HG03469 (cell line): Measurements from ENCODE around the gene ATPAF1.
"Not testable (repeated sequence)": the region's sequence is repeated elsewhere in the genome, so short reads cannot be mapped to it uniquely, and the experiment has no call there.

ENCODE experiments used
- ATAC-seq: cut with Tn5 transposase; IDR thresholded peaks from one replicate; pipeline ENCODE4 v1.9.1; 2021; ENCODE audit warnings: mild to moderate bottlenecking, moderate library complexity, moderate number of reproducible peaks; ENCODE audit not compliant: unreplicated experiment

ATPAF1 gene

DNA sequence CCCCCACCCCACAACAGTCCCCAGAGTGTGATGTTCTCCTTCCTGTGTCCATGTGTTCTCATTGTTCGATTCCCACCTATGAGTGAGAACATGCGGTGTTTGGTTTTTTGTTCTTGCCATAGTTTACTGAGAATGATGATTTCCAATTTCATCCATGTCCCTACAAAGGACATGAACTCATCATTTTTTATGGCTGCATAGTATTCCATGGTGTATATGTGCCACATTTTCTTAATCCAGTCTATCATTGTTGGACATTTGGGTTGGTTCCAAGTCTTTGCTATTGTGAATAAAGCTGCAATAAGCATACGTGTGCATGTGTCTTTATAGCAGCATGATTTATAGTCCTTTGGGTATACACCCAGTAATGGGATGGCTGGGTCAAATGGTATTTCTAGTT, 17.0 kb downstream of the ATPAF1 start:
- ATAC-seq: not testable (repeated sequence)

DNA sequence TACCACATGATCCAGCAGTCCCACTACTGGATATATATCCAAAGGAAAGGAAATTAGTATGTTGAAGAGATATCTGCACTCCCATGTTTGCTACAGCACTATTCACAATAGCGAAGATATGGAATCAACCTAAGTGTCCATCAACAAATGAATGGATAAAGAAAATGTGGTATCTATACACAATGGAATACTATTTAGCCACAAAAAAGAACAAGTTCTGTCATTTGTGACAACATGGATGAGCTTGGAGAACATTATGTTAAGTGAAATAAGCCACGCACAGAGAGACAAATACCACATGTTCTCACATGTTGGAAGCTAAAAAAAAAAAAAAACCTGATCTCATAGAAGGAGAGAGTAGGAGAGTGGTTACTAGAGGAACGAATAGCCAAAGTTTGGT, 17.7 kb downstream of the ATPAF1 start:
- no peak for ATAC-seq

- ATAC-seq: no peak
Observed at GRCh38 chr1:46649764-46650163, 18.4 kb downstream of the ATPAF1 start.

DNA sequence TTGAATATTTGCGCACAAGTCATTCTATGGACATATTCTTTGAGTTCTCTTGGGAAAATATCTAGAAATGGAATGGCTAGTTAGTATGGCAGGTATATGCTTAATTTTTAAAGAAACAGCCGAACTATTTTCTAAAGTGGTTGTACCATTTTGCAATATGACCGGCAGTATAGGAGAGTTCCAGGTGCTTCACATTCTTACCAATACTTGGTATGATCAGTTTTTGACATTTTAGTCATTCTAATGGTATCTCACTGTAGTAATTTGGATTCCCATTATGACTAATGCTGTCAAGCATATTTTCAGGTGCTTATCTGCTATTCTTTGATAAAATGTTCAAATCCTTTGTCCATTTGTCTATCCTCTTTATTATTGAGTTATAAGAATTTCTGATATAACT, 20.6 kb downstream of the ATPAF1 start:
- ATAC-seq: no peak

- no peak for ATAC-seq
Observed at GRCh38 chr1:46646844-46647243, 21.3 kb downstream of the ATPAF1 start.

DNA sequence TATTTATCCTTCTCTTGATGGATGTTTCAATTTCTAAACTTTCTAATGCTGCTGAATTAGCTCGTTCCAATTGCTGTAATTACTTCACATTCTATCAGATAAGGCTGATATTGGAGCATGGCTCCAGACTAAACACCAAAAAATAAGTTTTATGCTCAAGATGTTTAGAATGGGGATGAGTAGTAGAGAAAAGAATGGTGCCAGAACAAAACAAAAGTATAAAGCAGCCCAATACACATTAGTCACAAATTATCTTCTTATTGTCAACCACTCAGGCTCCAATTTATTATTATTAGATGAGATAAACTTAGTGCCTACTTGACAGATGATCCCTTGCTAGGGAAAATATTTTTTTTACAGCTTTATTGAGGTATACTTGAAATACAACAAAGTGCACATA, 21.8 kb downstream of the ATPAF1 start:
- no peak for ATAC-seq

- ATAC-seq: no peak
Observed at GRCh38 chr1:46645815-46646214, 22.3 kb downstream of the ATPAF1 start.

DNA sequence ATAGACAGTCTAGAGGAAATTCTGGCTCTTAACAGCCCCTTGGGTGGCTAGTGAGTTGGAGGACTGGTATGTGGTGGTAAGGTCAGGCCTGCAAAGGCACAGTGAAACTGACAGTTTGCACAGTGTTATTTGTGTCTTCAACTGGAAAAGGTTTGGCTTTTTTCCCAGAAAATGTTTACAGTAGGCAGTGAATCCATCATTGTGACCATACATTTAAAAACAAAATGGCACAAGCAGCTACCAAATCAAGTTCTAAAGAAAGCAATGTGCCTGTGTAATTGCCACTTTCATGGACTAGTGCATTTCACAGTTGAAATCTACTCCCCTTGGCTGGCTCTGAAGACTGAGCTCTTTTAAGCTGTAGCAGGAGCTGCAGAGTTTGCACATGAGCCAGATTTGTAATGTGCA, 24.8 kb downstream of the ATPAF1 start:
- ATAC-seq: no peak

DNA sequence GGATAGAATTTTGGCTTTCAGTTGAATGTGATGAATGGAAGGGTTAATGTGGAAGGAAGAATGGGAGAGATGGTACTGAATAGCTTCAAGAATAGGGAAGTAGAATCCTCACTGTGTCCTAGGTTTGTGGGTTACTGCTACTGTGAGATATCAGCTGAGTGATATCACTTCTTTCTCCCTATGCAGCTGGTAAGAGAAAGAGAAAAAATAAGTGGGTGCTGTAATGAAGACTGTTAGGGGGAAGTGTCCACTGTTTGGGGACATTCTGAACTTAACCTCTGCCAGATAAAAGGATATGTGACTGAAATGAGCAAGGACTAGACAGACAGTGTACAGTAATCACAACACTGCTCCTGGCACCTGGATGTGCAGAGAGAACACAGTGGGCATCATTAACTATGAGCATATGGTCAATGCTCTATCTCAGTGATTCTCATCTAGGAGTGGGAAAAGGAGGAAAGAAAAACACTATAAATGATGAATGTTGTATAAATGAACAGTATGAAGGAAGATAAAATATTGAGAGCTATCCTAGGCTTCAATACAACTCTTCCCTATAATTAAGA, 26.0 kb downstream of the ATPAF1 start:
- no peak for ATAC-seq

- ATAC-seq: no peak
Observed at GRCh38 chr1:46639547-46639946, 28.6 kb downstream of the ATPAF1 start.

DNA sequence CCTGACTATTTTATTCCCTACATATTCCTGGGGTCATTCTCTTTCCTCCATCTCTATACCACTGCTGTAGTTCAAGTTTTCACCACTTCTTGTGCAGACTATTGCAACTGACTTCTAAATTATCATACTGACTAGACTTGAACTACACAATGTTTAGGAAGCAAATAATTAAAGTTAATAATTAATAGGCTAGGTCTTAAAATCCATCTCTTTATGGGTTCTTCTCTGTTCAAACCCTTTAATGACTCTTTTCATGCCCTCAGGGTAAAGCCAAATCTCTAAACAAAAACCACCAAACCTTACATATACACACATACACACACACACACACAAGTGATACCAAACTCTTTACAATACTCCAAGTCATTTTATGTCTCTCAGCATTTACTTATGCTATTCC, 29.2 kb downstream of the ATPAF1 start:
- no peak for ATAC-seq

DNA sequence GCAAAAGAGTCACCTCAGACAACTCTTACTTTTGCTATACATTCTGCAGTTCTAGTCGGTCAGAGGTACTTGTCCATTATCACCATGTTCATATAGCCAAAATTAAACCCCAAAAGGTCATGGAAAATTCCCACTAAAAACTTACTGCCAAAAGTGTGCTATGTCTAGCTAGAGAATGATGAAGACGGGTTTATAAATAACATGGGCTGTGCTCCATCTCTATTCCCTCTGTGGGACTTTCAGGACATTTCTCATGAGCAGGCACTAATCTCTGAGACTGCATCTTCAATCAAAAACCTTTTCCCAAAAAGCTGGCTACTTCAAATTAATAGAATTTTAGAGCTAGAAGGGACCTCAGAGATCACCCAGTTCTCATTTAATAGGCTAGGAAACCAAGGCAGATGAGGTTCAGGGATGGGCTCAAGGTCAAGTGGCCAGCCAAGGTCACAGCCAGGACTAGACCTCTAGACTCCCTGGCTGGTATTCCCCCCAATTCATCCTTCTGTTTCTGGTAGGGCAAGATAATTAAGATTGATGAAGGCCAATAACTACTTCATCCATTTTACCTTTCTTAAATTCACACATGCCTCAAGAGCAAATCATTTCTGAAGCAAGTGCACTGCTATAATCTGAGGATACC, 30.6 kb downstream of the ATPAF1 start:
- ATAC-seq: no peak

- ATAC-seq: no peak
Observed at GRCh38 chr1:46635205-46635604, 33.0 kb downstream of the ATPAF1 start.

DNA sequence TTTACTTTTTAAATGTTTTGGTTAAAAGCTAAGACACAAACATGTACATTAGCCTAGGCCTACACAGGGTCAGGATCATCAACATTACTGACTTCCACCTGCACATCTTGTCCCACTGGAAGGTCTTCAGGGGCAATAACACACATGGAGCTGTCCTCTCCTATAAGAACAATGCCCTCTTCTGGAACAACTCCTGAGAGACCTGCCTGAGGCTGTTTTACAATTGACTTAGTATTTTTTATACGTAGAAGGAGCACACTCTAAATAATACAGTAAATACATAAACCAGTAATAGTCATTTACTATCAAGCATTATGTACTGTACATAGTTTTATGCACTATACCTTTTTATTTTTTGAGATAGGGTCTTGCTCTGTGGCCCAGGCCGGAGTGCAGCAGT, 37.4 kb downstream of the ATPAF1 start:
- ATAC-seq: no peak

DNA sequence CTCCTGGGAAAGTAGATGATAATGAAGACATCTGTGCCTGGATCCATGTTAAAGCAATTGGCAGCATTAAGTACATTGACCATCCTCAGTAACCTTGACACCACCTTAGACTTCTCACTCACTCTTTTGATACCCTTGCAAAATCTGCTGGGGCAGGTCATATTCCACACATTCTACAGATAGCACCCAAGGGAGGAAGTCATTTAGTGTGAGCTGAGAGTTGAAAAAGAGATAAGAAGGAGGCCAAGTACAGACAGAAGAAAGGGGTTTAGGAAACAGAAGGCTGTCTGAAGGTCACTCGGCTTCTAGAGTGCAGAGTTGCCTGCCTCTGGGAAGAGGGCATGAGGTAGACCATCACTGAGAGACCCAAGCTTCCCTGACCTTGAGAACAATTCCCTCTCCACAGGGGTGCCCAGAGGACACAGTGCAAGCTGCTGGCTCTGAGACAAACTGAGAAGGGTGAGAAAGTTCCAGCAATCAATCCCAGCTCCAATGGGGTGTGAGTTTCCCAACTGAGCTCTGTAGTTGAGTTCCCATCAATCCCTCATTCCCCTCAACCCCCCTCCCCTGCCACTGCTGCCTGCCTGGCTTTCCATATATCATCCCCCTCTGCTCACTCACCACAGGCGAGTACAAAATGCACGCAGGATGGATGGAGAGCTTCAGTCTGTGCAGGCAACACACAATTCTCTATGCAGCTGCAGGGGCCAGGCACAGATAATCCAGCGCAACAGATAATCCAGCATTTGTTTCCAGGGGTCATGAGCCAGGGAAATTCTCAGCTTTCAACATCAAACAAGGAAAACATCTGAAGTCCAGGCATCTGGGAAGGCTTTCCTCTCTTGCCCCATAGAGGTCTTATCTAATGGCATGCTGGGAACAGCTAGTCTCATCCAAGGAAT, 44.2 kb downstream of the ATPAF1 start:
- ATAC-seq: no peak

- no peak for ATAC-seq
Observed at GRCh38 chr1:46622344-46622743, 45.8 kb downstream of the ATPAF1 start.

DNA sequence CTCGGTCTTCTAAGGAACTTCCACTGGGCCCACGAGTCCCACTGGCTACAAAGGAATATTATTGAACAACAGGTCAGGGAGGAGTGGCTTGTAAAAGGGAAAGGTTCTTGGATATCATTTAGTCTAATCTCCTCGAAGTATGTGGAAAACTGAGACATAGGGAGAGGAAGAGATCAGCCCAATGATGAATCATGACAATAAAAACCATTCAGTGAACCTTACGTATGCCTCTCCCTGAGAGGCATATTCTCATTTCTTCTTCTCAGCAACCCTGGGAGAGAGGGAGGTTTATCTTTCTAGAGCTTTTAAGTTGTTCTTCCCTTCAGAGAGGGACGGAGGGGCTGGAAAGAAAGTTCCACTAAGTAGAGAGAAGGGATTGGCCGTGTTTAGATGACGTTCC, 46.2 kb downstream of the ATPAF1 start:
- ATAC-seq: no peak

DNA sequence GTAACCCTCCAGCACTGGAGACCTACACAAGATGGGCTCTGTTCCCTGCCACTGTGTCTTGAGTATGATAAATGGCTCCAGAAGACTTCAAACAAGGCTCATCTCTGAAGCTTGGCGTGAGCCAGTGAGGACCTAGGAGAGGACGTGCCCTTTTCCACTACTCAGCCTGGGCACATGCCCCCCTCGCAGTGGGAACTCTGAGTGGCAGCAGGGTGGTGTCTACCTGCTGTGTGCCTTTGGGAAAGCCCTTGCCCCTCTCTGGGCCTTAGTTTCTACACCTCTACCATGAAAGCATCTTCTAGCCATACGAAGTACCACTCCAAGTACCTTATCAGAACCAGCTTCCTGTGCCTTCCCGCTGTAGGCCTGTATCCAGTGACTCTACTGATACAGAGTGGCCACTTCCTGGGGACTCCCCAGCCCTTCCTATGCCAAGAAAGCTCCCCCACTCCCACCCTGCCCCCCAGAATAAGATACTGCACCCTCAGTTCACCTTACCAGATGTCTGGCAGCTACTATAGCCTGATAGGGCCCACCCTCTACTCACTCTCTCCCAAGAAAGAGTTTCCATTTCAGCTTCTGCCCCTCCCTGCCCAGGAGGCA, 48.4 kb downstream of the ATPAF1 start:
- ATAC-seq: no peak

GRCh38 chr1:46618754-46619415, 49.3 kb downstream of the ATPAF1 start:
- ATAC-seq: no peak

GRCh38 chr1:46617833-46618232, 50.3 kb downstream of the ATPAF1 start:
- no peak for ATAC-seq
